Fibroblast of the aortic adventitia (primary cell): ENCODE results near the gene PCCA. TPM values are rescaled to one million over a fixed set of nuclear protein-coding genes. Genes with fewer than 3 reads are reported as not detected.
"Not testable (repeated sequence)": the region's sequence is repeated elsewhere in the genome, so short reads cannot be mapped to it uniquely, and the experiment has no call there.

Experiments used
- DNase-seq: peaks from one replicate; pipeline ENCODE4 v3.0.0-alpha.2; 2010; ENCODE audit warnings: low read depth
- H3K4me3 ChIP-seq: 2 replicates; pipeline ENCODE4 v1.5.1; 2011; ENCODE audit warnings: low read depth, mild to moderate bottlenecking, control low read depth, low read length, moderate library complexity
- total RNA-seq: library from RNA; depleted of rRNA; stranded (reverse); fragments of >200 nt; gene quantifications from 2 replicates; pipeline ENCODE4 v1.2.3, GENCODE V29; 2012; ENCODE audit warnings: low replicate concordance
- TF ChIP-seq, protein P1 (sequence below): IDR thresholded peaks from 2 replicates; pipeline ENCODE4 v1.5.1; 2011; ENCODE audit warnings: mild to moderate bottlenecking, low read length, control low read depth, inconsistent platforms; ENCODE audit not compliant: insufficient read depth

The PCCA gene
- total RNA-seq, 1 donor = 23.8 TPM

DNA sequence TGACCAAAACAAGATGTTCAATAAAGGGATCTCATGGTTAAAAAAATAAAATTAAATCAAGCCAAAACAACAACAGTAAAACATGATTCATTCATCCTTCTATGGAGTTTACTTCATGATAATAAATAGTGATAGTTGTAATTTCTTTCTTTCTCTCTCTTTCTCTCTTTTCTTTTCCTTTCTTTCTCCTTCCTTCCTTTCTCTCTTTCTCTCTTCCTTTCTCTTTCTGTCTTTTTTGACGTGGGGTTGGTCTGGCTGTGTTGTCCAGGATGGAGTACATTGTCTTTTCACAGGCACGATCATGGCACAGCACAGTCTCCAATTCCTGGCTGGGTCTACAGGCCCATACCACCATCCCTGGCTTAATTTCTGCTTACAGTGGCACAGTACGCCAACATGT is 29.1 kb upstream of the PCCA start:
- DNase-seq = no peak
- H3K4me3 ChIP-seq = no peak overlapping the region
- TF ChIP-seq, protein P1, sequence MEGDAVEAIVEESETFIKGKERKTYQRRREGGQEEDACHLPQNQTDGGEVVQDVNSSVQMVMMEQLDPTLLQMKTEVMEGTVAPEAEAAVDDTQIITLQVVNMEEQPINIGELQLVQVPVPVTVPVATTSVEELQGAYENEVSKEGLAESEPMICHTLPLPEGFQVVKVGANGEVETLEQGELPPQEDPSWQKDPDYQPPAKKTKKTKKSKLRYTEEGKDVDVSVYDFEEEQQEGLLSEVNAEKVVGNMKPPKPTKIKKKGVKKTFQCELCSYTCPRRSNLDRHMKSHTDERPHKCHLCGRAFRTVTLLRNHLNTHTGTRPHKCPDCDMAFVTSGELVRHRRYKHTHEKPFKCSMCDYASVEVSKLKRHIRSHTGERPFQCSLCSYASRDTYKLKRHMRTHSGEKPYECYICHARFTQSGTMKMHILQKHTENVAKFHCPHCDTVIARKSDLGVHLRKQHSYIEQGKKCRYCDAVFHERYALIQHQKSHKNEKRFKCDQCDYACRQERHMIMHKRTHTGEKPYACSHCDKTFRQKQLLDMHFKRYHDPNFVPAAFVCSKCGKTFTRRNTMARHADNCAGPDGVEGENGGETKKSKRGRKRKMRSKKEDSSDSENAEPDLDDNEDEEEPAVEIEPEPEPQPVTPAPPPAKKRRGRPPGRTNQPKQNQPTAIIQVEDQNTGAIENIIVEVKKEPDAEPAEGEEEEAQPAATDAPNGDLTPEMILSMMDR = no peak

DNA sequence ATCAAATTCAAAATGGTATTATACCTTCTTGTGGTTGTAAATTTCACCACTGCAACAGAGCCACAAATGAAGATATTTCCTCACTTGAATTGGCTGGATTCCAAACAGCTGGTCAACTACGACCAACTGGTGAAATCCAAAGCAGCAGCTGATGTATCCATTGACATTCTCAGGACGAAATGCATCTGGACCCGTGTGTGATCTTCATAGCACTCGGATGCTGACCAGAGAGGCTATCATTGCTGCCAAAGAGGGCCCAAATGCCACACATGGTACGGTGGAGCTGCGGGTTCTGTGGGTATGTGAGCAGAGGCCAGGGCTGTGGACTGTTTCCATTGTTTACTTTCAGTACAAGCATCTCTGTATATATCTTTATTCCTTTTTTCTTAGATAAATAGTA is 25.6 kb upstream of the PCCA start:
- no peak overlapping the region for H3K4me3 ChIP-seq
- TF ChIP-seq, protein P1 = no peak
- DNase-seq = no peak

DNA sequence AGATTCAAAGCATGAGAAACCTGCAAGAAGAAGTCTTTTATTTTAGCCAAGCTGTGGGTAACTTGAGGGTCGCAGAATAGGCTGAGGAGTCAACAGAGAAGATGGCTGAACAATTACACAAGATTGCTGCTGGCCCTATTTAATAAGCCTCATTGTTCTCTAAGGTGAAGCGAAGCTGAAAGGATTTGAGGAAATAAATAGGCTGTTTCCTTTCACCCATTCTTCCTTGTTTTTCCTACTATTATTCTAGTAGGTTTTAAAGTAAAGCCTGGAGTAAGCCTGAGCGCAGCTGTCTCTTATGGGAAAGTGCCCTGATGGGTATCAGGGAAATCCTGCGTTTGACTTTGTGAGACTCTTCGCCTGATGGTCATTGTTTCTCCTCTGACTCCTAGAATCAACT is 25.0 kb upstream of the PCCA start:
- H3K4me3 ChIP-seq = no peak overlapping the region
- no peak for DNase-seq
- TF ChIP-seq, protein P1 = no peak

DNA sequence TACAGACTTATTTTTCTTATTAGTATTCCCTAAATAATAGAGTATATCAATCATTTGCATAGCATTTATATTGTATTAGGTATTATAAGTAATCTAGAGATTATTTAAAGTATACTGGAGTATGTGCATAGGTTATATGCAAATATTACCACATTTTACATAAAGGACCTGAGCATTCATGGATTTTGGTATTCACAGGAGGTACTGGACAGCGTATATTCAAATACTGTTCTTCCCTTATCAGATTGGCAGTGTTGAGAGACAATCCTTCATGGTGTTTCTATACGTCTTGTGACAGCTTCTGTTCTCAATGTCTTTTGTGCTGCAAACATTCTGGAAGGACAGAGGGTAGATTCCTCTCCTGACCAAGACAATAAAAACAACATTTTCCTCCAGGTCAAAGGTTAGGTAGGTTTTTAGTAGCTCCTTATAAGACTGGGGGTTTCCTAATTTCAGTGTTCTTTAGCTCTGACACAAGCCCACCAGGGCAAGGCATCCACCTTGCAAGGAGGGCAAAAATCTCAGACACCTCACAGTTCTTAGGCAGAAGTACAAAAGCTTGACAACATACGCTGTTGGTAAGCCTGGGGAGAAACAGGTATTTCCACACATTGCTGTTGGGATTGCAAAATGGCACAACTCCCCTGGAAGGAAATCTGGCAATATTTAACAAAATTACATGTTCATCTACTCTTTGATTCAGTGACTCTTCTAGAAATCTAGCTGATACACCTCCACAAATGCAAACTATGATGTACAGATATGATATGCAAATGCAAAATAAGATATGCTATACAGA is 20.6 kb upstream of the PCCA start:
- H3K4me3 ChIP-seq = no peak overlapping the region
- TF ChIP-seq, protein P1 = no peak
- no peak for DNase-seq

DNA sequence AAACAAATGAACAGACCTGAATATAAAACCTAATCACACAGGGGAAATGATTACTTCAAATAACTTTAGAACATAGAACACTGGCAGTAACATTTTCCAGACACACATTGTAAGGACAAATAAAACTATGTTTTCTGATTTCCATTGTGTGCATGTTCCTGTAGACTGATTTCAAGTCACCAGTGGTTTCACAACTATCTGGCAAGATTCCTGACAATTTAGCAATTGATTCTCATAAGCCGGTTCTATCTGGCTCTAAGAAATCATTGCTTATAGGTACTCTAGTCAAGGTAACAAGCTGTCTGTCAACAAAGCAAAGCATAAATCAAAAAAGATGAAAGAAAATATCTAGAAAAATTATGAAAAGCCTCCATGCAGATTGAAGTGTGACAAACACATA is 19.6 kb upstream of the PCCA start:
- peak; percentile 69 for DNase-seq
- H3K4me3 ChIP-seq = no peak overlapping the region
- TF ChIP-seq, protein P1 = no peak

DNA sequence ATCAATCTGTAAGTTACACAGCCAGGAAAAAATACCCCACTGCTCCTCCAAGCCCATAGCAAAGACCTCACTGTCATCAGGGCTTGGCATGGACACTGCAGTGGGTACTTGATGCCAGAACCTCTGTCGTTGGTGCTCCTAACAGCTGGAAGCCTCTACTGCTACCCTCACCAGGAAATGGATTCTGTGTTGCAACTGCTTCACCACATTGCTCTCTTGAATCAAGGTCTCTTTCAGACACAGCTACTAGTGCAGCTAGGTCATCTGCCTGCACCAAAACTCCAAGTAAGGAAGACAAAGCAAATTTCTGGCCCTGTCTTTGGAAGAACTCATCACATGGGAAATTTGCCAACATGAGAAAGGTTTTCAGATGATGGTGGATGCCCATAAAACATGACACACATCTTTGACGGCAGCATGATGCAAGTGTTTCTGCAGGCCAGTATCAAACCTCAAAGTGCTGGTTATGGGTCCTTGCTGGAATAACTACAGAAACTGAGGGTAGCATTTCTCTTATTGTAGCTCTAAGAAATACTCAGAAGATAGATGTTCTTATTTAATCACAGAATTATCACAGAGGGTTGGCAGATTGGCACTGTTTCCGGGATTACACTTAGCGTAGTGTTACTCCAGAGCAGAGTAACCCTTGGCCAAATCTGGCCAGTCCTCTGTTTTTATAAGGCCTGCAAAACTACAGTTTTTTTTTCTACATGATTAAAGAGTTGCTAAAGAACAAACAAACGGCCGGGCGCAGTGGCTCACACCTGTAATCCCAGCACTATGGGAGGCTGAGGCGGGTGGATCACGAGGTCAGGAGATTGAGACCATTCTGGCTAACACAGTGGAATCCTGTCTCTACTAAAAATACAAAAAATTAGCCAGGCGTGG is 12.9 kb upstream of the PCCA start:
- TF ChIP-seq, protein P1 = no peak
- no peak for DNase-seq
- H3K4me3 ChIP-seq = no peak overlapping the region

DNA sequence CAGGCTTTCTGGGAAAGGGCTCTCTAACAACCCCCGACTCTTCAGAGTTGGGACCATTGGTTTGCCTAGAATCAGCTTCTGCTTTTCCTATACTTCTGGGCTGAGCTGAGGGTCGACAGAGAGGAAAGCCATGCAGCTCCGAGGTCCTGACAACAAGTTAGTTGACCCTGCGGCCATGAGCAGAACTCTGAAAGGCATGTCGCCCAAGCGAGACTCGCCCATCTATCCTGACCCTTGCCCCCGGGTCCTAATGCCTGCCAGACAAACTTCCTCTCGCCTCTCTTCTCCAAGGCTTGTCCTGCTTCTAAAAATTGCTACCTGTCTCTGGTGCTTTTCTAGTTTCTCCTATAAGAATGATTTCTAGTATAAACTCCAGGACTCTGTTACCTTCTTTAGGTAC is 9.9 kb upstream of the PCCA start:
- H3K4me3 ChIP-seq, DNase-seq: not testable (repeated sequence)

DNA sequence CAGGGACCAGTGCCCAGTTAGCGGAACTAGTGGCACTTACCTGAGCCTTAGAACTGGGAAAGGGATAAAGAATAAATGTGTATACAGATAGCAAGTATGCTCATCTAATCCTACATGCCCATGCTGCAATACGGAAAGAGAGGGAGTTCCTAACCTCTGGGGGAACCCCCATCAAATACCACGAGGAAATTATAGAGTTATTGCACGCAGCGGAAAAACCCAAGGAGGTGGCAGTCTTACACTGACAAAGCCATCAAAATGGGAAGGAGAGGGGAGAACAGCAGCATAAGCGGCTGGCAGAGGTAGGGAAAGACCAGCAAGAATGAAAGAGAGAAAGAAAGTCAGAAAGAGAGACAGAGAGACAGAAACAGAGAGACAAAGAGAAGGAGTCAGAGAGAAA is 5.5 kb upstream of the PCCA start:
- not testable (repeated sequence) for H3K4me3 ChIP-seq, DNase-seq
